Body of pancreas (tissue), 4 donors: Measurements from ENCODE around the gene PRDX6.

ENCODE experiments used
- POLR2A ChIP-seq, 3 donors: fragments of 450-650 bp; IDR thresholded peaks; one replicate each; pipeline ENCODE4 v1.6.1; 2016; ENCODE audit warnings: antibody characterized with exemption in 3 of 3, mild to moderate bottlenecking in 2 of 3
- TF ChIP-seq, protein P1 (sequence below), 7 experiments: fragments of 450-650 bp in 4 of 7; fragments of 200-600 bp in 3 of 7; sonication (generic) in 3 of 7; IDR thresholded peaks; one replicate each; pipeline ENCODE4 v1.5.1; 2016 to 2019; ENCODE audit warnings: antibody characterized with exemption in 7 of 7

- TF ChIP-seq, protein P1, sequence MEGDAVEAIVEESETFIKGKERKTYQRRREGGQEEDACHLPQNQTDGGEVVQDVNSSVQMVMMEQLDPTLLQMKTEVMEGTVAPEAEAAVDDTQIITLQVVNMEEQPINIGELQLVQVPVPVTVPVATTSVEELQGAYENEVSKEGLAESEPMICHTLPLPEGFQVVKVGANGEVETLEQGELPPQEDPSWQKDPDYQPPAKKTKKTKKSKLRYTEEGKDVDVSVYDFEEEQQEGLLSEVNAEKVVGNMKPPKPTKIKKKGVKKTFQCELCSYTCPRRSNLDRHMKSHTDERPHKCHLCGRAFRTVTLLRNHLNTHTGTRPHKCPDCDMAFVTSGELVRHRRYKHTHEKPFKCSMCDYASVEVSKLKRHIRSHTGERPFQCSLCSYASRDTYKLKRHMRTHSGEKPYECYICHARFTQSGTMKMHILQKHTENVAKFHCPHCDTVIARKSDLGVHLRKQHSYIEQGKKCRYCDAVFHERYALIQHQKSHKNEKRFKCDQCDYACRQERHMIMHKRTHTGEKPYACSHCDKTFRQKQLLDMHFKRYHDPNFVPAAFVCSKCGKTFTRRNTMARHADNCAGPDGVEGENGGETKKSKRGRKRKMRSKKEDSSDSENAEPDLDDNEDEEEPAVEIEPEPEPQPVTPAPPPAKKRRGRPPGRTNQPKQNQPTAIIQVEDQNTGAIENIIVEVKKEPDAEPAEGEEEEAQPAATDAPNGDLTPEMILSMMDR (IDR thresholded peaks at IDR 0.05): no peak
- TF ChIP-seq POLR2A (IDR thresholded peaks at IDR 0.05): no peak
Observed at GRCh38 chr1:173438675-173439074, 38.5 kb upstream of the PRDX6 start.
